ENCODE results near the gene NTSR1. TPM values are rescaled to one million over a fixed set of nuclear protein-coding genes. Genes with fewer than 3 reads are reported as not detected.

NTSR1 gene
- total RNA-seq, 1 donor from 2014 or later, result 0.26 TPM

DNA sequence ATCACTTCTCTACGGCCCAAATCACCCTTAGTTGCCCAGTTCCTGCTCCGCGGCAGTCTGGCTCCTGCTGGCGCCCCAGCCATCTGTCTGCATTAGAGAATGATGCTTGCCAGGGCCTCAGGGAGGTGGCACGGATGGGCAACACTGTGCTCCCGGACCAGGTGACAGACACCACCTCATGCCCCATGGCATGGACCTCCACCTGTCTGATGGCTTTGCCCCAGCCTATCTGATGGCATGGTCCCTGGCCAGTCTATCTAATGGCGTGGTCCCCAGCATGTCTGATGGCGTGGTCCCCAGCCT lies 68.8 kb downstream of the NTSR1 start:
- no peaks in the 10 kb centered on the region for H3K9me3 ChIP-seq (ENCODE audit: low read depth)
- H3K27ac Mint-ChIP-seq, result no peak overlapping the region
- no peaks in the 10 kb centered on the region for H3K79me2 ChIP-seq (ENCODE audit: low read depth)
- peaks cover 6% of the 10 kb centered on the region for H3K4me1 ChIP-seq
- peaks cover 41% of the 10 kb centered on the region for H3K4me1 Mint-ChIP-seq
- no peaks in the 10 kb centered on the region for H3K27me3 ChIP-seq
- no peak overlapping the region for H3K9ac ChIP-seq
- no peaks in the 10 kb centered on the region for H3K36me3 Mint-ChIP-seq
- no peak overlapping the region for H2AFZ ChIP-seq (replicated peaks)
- H3K4me2 ChIP-seq, result no peak overlapping the region
- TF ChIP-seq EZH2phosphoT487 (IDR thresholded peaks at IDR 0.05), result no peak
- TF ChIP-seq CTCF (IDR thresholded peaks at IDR 0.05), result no peak
- TF ChIP-seq EZH2 (IDR thresholded peaks at IDR 0.05), result no peak
- H4K20me1 ChIP-seq (ENCODE audit: low read depth), result no peaks in the 10 kb centered on the region
- no peaks in the 10 kb centered on the region for H3K9me3 Mint-ChIP-seq
- no peaks in the 10 kb centered on the region for H3K36me3 ChIP-seq
- no peak overlapping the region for H3K27ac ChIP-seq
- no peak for DNase-seq (ENCODE audit: low spot score)
- H3K4me3 ChIP-seq, result no peak overlapping the region
- no peaks in the 10 kb centered on the region for H3F3A ChIP-seq (ENCODE audit: low read depth)
- H3K27me3 Mint-ChIP-seq (ENCODE audit: insufficient read depth, low read depth), result peaks cover 9% of the 10 kb centered on the region
- no peak overlapping the region for H3K4me3 Mint-ChIP-seq

DNA sequence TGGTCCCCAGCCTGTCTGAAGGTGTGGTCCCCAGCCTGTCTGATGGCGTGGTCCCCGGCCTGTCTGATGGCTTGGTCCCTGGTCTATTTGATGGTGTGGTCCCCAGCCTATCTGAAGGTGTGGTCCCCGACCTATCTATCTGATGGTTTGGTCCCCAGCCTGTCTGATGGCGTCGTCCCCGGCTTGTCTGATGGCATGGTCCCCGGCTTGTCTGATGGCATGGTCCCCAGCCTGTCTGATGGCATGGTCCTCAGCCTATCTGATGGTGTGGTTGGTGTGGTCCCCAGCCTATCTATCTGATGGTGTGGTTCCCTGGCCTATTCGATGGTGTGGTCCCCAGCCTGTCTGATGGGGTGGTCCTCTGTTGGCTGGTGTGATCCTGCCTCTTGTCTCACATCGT lies 69.4 kb downstream of the NTSR1 start:
- no peak overlapping the region for H3K4me3 Mint-ChIP-seq
- DNase-seq (ENCODE audit: low spot score), result no peak
- no peak overlapping the region for H3K27ac Mint-ChIP-seq
- Histone ChIP-seq H3K9me3 (ENCODE audit: low read depth) (no peaks in the 10 kb centered on the region), H2AFZ (replicated peaks) (no peak overlapping the region), H3K4me1 (peaks cover 6% of the 10 kb centered on the region), H3K4me2 (no peak overlapping the region), H3K36me3 (no peaks in the 10 kb centered on the region), H3F3A (ENCODE audit: low read depth) (no peaks in the 10 kb centered on the region), H3K9ac (no peak overlapping the region), H3K27ac (no peak overlapping the region), H3K79me2 (ENCODE audit: low read depth) (no peaks in the 10 kb centered on the region), H3K4me3 (no peak overlapping the region), H4K20me1 (ENCODE audit: low read depth) (no peaks in the 10 kb centered on the region), H3K27me3 (no peaks in the 10 kb centered on the region)
- peaks cover 9% of the 10 kb centered on the region for H3K27me3 Mint-ChIP-seq (ENCODE audit: insufficient read depth, low read depth)
- H3K9me3 Mint-ChIP-seq, result no peaks in the 10 kb centered on the region
- TF ChIP-seq EZH2 (IDR thresholded peaks at IDR 0.05), result no peak
- TF ChIP-seq EZH2phosphoT487 (IDR thresholded peaks at IDR 0.05), result no peak
- TF ChIP-seq CTCF (IDR thresholded peaks at IDR 0.05), result no peak
- peaks cover 38% of the 10 kb centered on the region for H3K4me1 Mint-ChIP-seq
- H3K36me3 Mint-ChIP-seq, result no peaks in the 10 kb centered on the region

DNA sequence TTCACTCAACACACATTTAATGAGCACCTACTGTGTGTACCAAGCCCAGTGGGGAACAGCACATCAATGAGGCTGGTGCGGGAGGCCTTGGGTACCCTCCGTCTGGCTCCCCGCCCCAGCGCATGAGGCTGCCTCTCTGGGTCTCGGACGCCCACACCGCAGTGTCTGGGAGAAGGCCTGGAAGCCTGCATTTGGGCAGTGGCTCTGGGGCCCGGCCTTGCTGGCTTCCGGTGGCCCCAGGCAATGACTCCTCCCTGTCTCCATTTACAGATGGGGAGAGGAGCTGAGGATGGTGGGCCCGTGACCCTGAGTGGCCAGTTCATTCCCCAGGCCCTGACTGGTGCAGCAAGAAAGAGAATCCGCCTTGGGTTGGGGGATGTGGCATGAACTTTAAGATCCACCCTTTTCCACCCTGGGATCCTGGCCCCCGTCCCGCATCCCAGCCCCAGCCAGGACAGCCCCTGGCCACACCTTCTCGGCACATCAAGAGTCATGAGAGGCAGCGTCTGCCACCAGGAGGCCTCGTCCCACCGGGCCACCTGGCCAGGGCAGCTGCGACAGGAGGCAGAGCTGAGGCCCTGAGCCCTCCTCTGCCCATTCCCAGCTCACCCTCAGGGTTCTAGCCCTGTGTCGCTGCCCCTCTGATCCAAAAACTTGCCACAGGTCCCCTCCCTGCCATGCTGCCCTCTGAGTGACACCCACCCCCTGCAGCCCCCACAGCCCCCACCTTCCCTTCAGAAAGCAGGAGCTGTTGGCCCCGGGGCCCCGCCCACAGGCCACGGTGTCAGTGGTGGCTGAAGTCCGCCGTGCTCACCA lies 70.2 kb downstream of the NTSR1 start:
- DNase-seq (ENCODE audit: low spot score), result no peak
- Mint-ChIP-seq H3K4me3 (no peak overlapping the region), H3K27me3 (ENCODE audit: insufficient read depth, low read depth) (peaks cover 11% of the 10 kb centered on the region)

More for the DNA sequence above, 70.2 kb downstream of the NTSR1 start:
- no peak overlapping the region for H3K4me2 ChIP-seq
- no peak overlapping the region for H3K4me3 ChIP-seq
- H2AFZ ChIP-seq (replicated peaks), result no peak overlapping the region
- no peaks in the 10 kb centered on the region for H3F3A ChIP-seq (ENCODE audit: low read depth)
- H3K27ac ChIP-seq, result no peak overlapping the region
- Mint-ChIP-seq H3K27ac (no peak overlapping the region), H3K4me1 (peaks cover 32% of the 10 kb centered on the region), H3K36me3 (no peaks in the 10 kb centered on the region), H3K9me3 (no peaks in the 10 kb centered on the region)
- no peak for TF ChIP-seq EZH2 (IDR thresholded peaks at IDR 0.05)
- peak; percentile 7 for TF ChIP-seq CTCF (IDR thresholded peaks at IDR 0.05)
- no peaks in the 10 kb centered on the region for H3K36me3 ChIP-seq
- H3K9me3 ChIP-seq (ENCODE audit: low read depth), result no peaks in the 10 kb centered on the region
- H3K79me2 ChIP-seq (ENCODE audit: low read depth), result no peaks in the 10 kb centered on the region
- H3K4me1 ChIP-seq, result peaks cover 6% of the 10 kb centered on the region
- no peaks in the 10 kb centered on the region for H3K27me3 ChIP-seq
- no peak overlapping the region for H3K9ac ChIP-seq
- no peaks in the 10 kb centered on the region for H4K20me1 ChIP-seq (ENCODE audit: low read depth)

All from neural progenitor cell (in vitro differentiated cells).